Smooth muscle cell (in vitro differentiated cells): ENCODE results near the gene RPL35A. TPM values are rescaled to one million over a fixed set of nuclear protein-coding genes. Genes with fewer than 3 reads are reported as not detected.

Experiments
- DNase-seq: peaks from one replicate; lab custom pipeline; 2025; ENCODE audit not compliant: unreplicated experiment; lab: John Stamatoyannopoulos, UW
- H2AFZ ChIP-seq: fragments of 200-600 bp; sonication (generic); 2 replicates; pipeline ENCODE4 v1.6.0; 2016; ENCODE audit warnings: antibody characterized with exemption, low read depth, mild to moderate bottlenecking
- H3F3A ChIP-seq: fragments of 200-600 bp; sonication (generic); 2 replicates; pipeline ENCODE4 v1.6.0; 2017; ENCODE audit warnings: antibody characterized with exemption, low read depth
- H3K27ac ChIP-seq: fragments of 200-600 bp; sonication (generic); 2 replicates; pipeline ENCODE4 v1.5.1; 2016; ENCODE audit warnings: low read depth, mild to moderate bottlenecking
- H3K27me3 ChIP-seq: fragments of 200-600 bp; sonication (generic); 2 replicates; pipeline ENCODE4 v1.6.1; 2016; ENCODE audit warnings: low read depth, mild to moderate bottlenecking
- H3K36me3 ChIP-seq: fragments of 200-600 bp; sonication (generic); 2 replicates; pipeline ENCODE4 v1.5.1; 2016; ENCODE audit warnings: low read depth
- H3K4me1 ChIP-seq: fragments of 200-600 bp; sonication (generic); 2 replicates; pipeline ENCODE4 v1.5.1; 2016; ENCODE audit warnings: low read depth
- H3K4me2 ChIP-seq: fragments of 200-600 bp; sonication (generic); 2 replicates; pipeline ENCODE4 v1.6.0; 2016; ENCODE audit warnings: mild to moderate bottlenecking
- H3K4me3 ChIP-seq: fragments of 200-600 bp; sonication (generic); 2 replicates; pipeline ENCODE4 v1.5.1; 2016; ENCODE audit warnings: mild to moderate bottlenecking
- H3K79me2 ChIP-seq: fragments of 200-600 bp; sonication (generic); 2 replicates; pipeline ENCODE4 v1.6.0; 2016; ENCODE audit warnings: low read depth, mild to moderate bottlenecking
- H3K9ac ChIP-seq: fragments of 200-600 bp; sonication (generic); 2 replicates; pipeline ENCODE4 v1.6.0; 2016; ENCODE audit warnings: low read depth
- H3K9me3 ChIP-seq: fragments of 200-600 bp; sonication (generic); replicated peaks from 2 replicates; pipeline ENCODE4 v1.5.1; 2016; ENCODE audit warnings: low read depth
- H4K20me1 ChIP-seq: fragments of 200-600 bp; sonication (generic); 2 replicates; pipeline ENCODE4 v1.6.0; 2016; ENCODE audit warnings: low read depth
- WGBS: methylation state at CpG from one replicate; pipeline ENCODE4 v1.1.7; 2016; ENCODE audit warnings: low lambda C conversion rate; 5-methylcytosine and 5-hydroxymethylcytosine counted together
- polyA plus RNA-seq: library from polyadenylated mRNA; unstranded; fragments of >200 nt; fragmentation: Nextera tagmentation; extraction: Ambion mirVana; gene quantifications from 2 replicates; pipeline ENCODE4 v1.2.1, GENCODE V29; 2016
- total RNA-seq: library from RNA; depleted of rRNA; stranded (reverse); fragments of >200 nt; gene quantifications from 2 replicates; pipeline ENCODE4 v1.2.3, GENCODE V29; 2014
- TF ChIP-seq, protein P1 (sequence below): fragments of 200-600 bp; sonication (generic); IDR thresholded peaks from 2 replicates; pipeline ENCODE4 v1.5.1; 2017; ENCODE audit warnings: borderline replicate concordance, mild to moderate bottlenecking, antibody characterized with exemption; ENCODE audit not compliant: insufficient read depth, poor library complexity, severe bottlenecking

Gene RPL35A
- total RNA-seq: 969 and 1,156 TPM in 2 replicates
- polyA plus RNA-seq: 778 and 854 TPM in 2 replicates

- Histone ChIP-seq H3K9ac (peak within 1 kb of the TSS; percentile 98), H3K27me3 (no peaks in the 10 kb centered on the region), H2AFZ (peak within 1 kb of the TSS; percentile 90), H3K4me1 (peaks cover 21% of the 10 kb centered on the region), H3K4me2 (peak within 1 kb of the TSS; percentile 97), H3K27ac (peak within 1 kb of the TSS; percentile 98), H3K4me3 (peak within 1 kb of the TSS; percentile 94), H3K36me3 (peaks cover 9% of the 10 kb centered on the region), H3F3A (peaks cover 36% of the 10 kb centered on the region), H4K20me1 (peaks cover 45% of the 10 kb centered on the region), H3K9me3 (no peaks in the 10 kb centered on the region), H3K79me2 (peaks cover 38% of the 10 kb centered on the region)
- DNase-seq: peak; percentile 58
- under 1% methylated on average over 36 of the region's 36 CpGs for WGBS
- TF ChIP-seq, protein P1, sequence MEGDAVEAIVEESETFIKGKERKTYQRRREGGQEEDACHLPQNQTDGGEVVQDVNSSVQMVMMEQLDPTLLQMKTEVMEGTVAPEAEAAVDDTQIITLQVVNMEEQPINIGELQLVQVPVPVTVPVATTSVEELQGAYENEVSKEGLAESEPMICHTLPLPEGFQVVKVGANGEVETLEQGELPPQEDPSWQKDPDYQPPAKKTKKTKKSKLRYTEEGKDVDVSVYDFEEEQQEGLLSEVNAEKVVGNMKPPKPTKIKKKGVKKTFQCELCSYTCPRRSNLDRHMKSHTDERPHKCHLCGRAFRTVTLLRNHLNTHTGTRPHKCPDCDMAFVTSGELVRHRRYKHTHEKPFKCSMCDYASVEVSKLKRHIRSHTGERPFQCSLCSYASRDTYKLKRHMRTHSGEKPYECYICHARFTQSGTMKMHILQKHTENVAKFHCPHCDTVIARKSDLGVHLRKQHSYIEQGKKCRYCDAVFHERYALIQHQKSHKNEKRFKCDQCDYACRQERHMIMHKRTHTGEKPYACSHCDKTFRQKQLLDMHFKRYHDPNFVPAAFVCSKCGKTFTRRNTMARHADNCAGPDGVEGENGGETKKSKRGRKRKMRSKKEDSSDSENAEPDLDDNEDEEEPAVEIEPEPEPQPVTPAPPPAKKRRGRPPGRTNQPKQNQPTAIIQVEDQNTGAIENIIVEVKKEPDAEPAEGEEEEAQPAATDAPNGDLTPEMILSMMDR: no peak
These were observed at the start of gene RPL35A for GRCh38 chr3:197949778-197950676. RPL35A (plus strand) TSS chr3:197950190; CDS start chr3:197950968, 778 bp downstream.

GRCh38 chr3:197901626-197902025 is 48.4 kb upstream of the RPL35A start:
- no peak for DNase-seq
- no peak overlapping the region for H3K4me2 ChIP-seq
- no peaks in the 10 kb centered on the region for H3K9me3 ChIP-seq
- no peak overlapping the region for H3K4me3 ChIP-seq
- H3K4me1 ChIP-seq: peaks cover 3% of the 10 kb centered on the region
- H3K27me3 ChIP-seq: no peaks in the 10 kb centered on the region
- no peak overlapping the region for H3K9ac ChIP-seq
- H3K79me2 ChIP-seq: no peaks in the 10 kb centered on the region
- H3F3A ChIP-seq: peaks cover 3% of the 10 kb centered on the region
- H2AFZ ChIP-seq: no peak overlapping the region
- H3K27ac ChIP-seq: no peak overlapping the region
- WGBS: 94% methylated on average over 4 of the region's 4 CpGs
- no peaks in the 10 kb centered on the region for H3K36me3 ChIP-seq
- TF ChIP-seq, protein P1: no peak
- peaks cover 3% of the 10 kb centered on the region for H4K20me1 ChIP-seq

GRCh38 chr3:197906023-197906849 is 43.8 kb upstream of the RPL35A start:
- peaks cover 3% of the 10 kb centered on the region for H3K4me1 ChIP-seq
- no peaks in the 10 kb centered on the region for H3K79me2 ChIP-seq
- H3K4me2 ChIP-seq: peak overlapping the region; percentile 65
- no peaks in the 10 kb centered on the region for H3K9me3 ChIP-seq
- TF ChIP-seq, protein P1: peak; percentile 92
- H3K27ac ChIP-seq: peak overlapping the region; percentile 87
- H3K4me3 ChIP-seq: no peak overlapping the region
- 18% methylated on average over 17 of the region's 17 CpGs for WGBS
- no peak overlapping the region for H2AFZ ChIP-seq
- H3K9ac ChIP-seq: peak overlapping the region; percentile 41
- peaks cover 4% of the 10 kb centered on the region for H4K20me1 ChIP-seq
- peaks cover 7% of the 10 kb centered on the region for H3F3A ChIP-seq
- no peaks in the 10 kb centered on the region for H3K36me3 ChIP-seq
- no peaks in the 10 kb centered on the region for H3K27me3 ChIP-seq
- peak; percentile 60 for DNase-seq
